ENCODE measurements around the gene SMG6. TPM values are rescaled to one million over a fixed set of nuclear protein-coding genes. Genes with fewer than 3 reads are reported as not detected.
A peak's percentile ranks its signal among the peaks of the same experiment; 100 is the strongest.
"Not testable (repeated sequence)": the region's sequence is repeated elsewhere in the genome, so short reads cannot be mapped to it uniquely, and the experiment has no call there.

The SMG6 gene
- polyA plus RNA-seq, 1 of the 3 experiments (the other 2 are of a cell fraction), result 15.7 TPM

GRCh38 chr17:2266045-2266864, 37.3 kb downstream of the SMG6 start:
- no peak for DNase-seq
- ChIA-PET CTCF (interaction anchor here (1.0 kb wide), 1 partner anchor 15 kb away, joined by 4 read pairs; no protein-coding TSS in a partner anchor), POLR2A (no interaction called here)
- Histone ChIP-seq H3F3A (replicated peaks; ENCODE audit: insufficient read depth) (peaks cover 28% of the 10 kb centered on the region), H3K79me2 (ENCODE audit: insufficient read depth) (peaks cover 28% of the 10 kb centered on the region), H4K20me1 (ENCODE audit: insufficient read depth) (peaks cover 3% of the 10 kb centered on the region; the same call in 1 of the 2 replicates), H3K36me3 (replicated peaks in 1 of 2; ENCODE audit: control insufficient read depth in 1 of 2, insufficient read depth in 2 of 2, low read length in 1 of 2) (peaks cover 12 to 16% of the 10 kb centered on the region in 2 experiments), H3K9me3 (no peaks in the 10 kb centered on the region), H2AFZ (ENCODE audit: low read depth) (no peak overlapping the region), H3K27ac (ENCODE audit: low read depth in 2 of 2, low read length in 1 of 2) (no peak overlapping the region), H3K9me2 (no peaks in the 10 kb centered on the region), H3K4me2 (no peak overlapping the region), H3K27me3 (ENCODE audit: insufficient read depth) (no peaks in the 10 kb centered on the region), H3K4me1 (ENCODE audit: control insufficient read depth in 1 of 2, insufficient read depth in 2 of 2, low read depth in 1 of 2, low read length in 1 of 2) (peaks cover 2 to 23% of the 10 kb centered on the region in 2 experiments; a peak in 3 of 4 replicates), H3K4me3 (ENCODE audit: low read depth in 2 of 2, low read length in 1 of 2) (no peak overlapping the region), H3K9ac (no peak overlapping the region)
- 92% methylated on average over 13 of the region's 13 CpGs for WGBS (ENCODE audit: low lambda C conversion rate)
- no peak for TF ChIP-seq EZH2phosphoT487 (IDR thresholded peaks at IDR 0.05; ENCODE audit: borderline replicate concordance, low read depth)

GRCh38 chr17:2265166-2265565, 38.4 kb downstream of the SMG6 start:
- H3K27ac ChIP-seq (ENCODE audit: low read depth in 2 of 2, low read length in 1 of 2), result peak overlapping the region in 1 of 2 experiments; percentile 82; a peak in 1 of 4 replicates
- peaks cover 2 to 23% of the 10 kb centered on the region in 2 experiments; a peak in 3 of 4 replicates for H3K4me1 ChIP-seq (ENCODE audit: control insufficient read depth in 1 of 2, insufficient read depth in 2 of 2, low read depth in 1 of 2, low read length in 1 of 2)
- H4K20me1 ChIP-seq (ENCODE audit: insufficient read depth); H3K9me3 ChIP-seq; H3K9me2 ChIP-seq; DNase-seq; H2AFZ ChIP-seq (ENCODE audit: low read depth); POLR2A ChIA-PET; H3K27me3 ChIP-seq (ENCODE audit: insufficient read depth); H3K9ac ChIP-seq; H3K4me2 ChIP-seq; H3K4me3 ChIP-seq (ENCODE audit: low read depth in 2 of 2, low read length in 1 of 2): not testable (repeated sequence)
- CTCF ChIA-PET, result interaction anchor here (1.2 to 2.7 kb wide), 3 partner anchors 20 to 226 kb away, joined by 3 to 21 read pairs (median 5); partner anchors contain the start of gene HIC1
- WGBS (ENCODE audit: low lambda C conversion rate), result 99% methylated on average over 10 of the region's 10 CpGs
- peaks cover 36% of the 10 kb centered on the region for H3K79me2 ChIP-seq (ENCODE audit: insufficient read depth)
- H3K36me3 ChIP-seq (replicated peaks in 1 of 2; ENCODE audit: control insufficient read depth in 1 of 2, insufficient read depth in 2 of 2, low read length in 1 of 2), result peaks cover 12 to 14% of the 10 kb centered on the region in 2 experiments
- H3F3A ChIP-seq (replicated peaks; ENCODE audit: insufficient read depth), result peaks cover 28% of the 10 kb centered on the region

GRCh38 chr17:2264067-2264860, 39.3 kb downstream of the SMG6 start:
- POLR2A ChIA-PET, result no interaction called here
- H3K4me1 ChIP-seq (ENCODE audit: control insufficient read depth in 1 of 2, insufficient read depth in 2 of 2, low read depth in 1 of 2, low read length in 1 of 2), result peaks cover 2 to 23% of the 10 kb centered on the region in 2 experiments; a peak in 3 of 4 replicates
- 78% methylated on average over 10 of the region's 10 CpGs for WGBS (ENCODE audit: low lambda C conversion rate)
- peak overlapping the region in 1 of 2 experiments; percentile 82; a peak in 2 of 4 replicates for H3K27ac ChIP-seq (ENCODE audit: low read depth in 2 of 2, low read length in 1 of 2)
- H3K9me3 ChIP-seq, result no peaks in the 10 kb centered on the region
- no peak for TF ChIP-seq MEF2A (IDR thresholded peaks at IDR 0.05; ENCODE audit: borderline replicate concordance, low read depth)
- no peak for TF ChIP-seq GATA2 (CRISPR knock-in tag; IDR thresholded peaks at IDR 0.05)
- TF ChIP-seq REST (IDR thresholded peaks at IDR 0.05; ENCODE audit: low read depth, low read length), result no peak
- peak; percentile 78 for TF ChIP-seq NFIC (IDR thresholded peaks at IDR 0.05; ENCODE audit: borderline replicate concordance)
- H3K27me3 ChIP-seq (ENCODE audit: insufficient read depth), result no peaks in the 10 kb centered on the region
- H3K79me2 ChIP-seq (ENCODE audit: insufficient read depth), result peaks cover 42% of the 10 kb centered on the region
- DNase-seq, result no peak
- no peak overlapping the region; the same call in 1 of the 2 replicates for H3K9ac ChIP-seq
- H3K4me3 ChIP-seq (ENCODE audit: low read depth in 2 of 2, low read length in 1 of 2), result no peak overlapping the region
- peaks cover 8 to 13% of the 10 kb centered on the region in 2 experiments for H3K36me3 ChIP-seq (replicated peaks in 1 of 2; ENCODE audit: control insufficient read depth in 1 of 2, insufficient read depth in 2 of 2, low read length in 1 of 2)
- peaks cover 3% of the 10 kb centered on the region; the same call in 1 of the 2 replicates for H4K20me1 ChIP-seq (ENCODE audit: insufficient read depth)
- CTCF ChIA-PET, result interaction anchor here (0.9 to 3.3 kb wide), 6 partner anchors 19 to 225 kb away, joined by 3 to 21 read pairs (median 5); partner anchors contain the start of gene HIC1
- no peak overlapping the region for H2AFZ ChIP-seq (ENCODE audit: low read depth)
- H3K9me2 ChIP-seq, result no peaks in the 10 kb centered on the region
- peak overlapping the region; percentile 22 for H3K4me2 ChIP-seq
- peaks cover 28% of the 10 kb centered on the region for H3F3A ChIP-seq (replicated peaks; ENCODE audit: insufficient read depth)
